Thyroid gland (tissue), 4 donors: ENCODE measurements around the gene GLCCI1. TPM values are rescaled to one million over a fixed set of nuclear protein-coding genes. Genes with fewer than 3 reads are reported as not detected.

Source experiments
- DNase-seq, 2 donors: peaks; one replicate each; pipeline ENCODE4 v3.0.0-alpha.2; 2019
- H3K27ac ChIP-seq, 3 donors: fragments of 200-600 bp; sonication (generic); 1 replicate in 2 of 3; 2 replicates in 1 of 3; pipeline ENCODE4 v1.5.1; 2016 to 2019; ENCODE audit warnings: mild to moderate bottlenecking in 1 of 3, moderate library complexity in 1 of 3
- H3K27me3 ChIP-seq: fragments of 200-600 bp; sonication (generic); one replicate; pipeline ENCODE4 v1.5.1; 2019
- H3K36me3 ChIP-seq, 2 donors: fragments of 200-600 bp; sonication (generic); one replicate each; pipeline ENCODE4 v1.5.1; 2016 to 2019
- H3K4me1 ChIP-seq, 2 donors: fragments of 200-600 bp; sonication (generic); one replicate each; pipeline ENCODE4 v1.5.1; 2017 to 2019
- H3K4me3 ChIP-seq, 3 donors: fragments of 200-600 bp; sonication (generic); replicated peaks in 1 of 3; 1 replicate in 2 of 3; 2 replicates in 1 of 3; pipeline ENCODE4 v1.5.1; 2016; ENCODE audit warnings: mild to moderate bottlenecking in 1 of 3
- H3K9me3 ChIP-seq: fragments of 200-600 bp; sonication (generic); one replicate; pipeline ENCODE4 v1.5.1; 2017
- POLR2A ChIP-seq, 2 donors: fragments of 450-650 bp; IDR thresholded peaks; one replicate each; pipeline ENCODE4 v1.6.1; 2017; ENCODE audit warnings: antibody characterized with exemption in 2 of 2, mild to moderate bottlenecking in 2 of 2, moderate library complexity in 1 of 2
- WGBS, 2 donors: methylation state at CpG; one replicate each; pipeline ENCODE4 v1.1.5; 2017; 5-methylcytosine and 5-hydroxymethylcytosine counted together
- intact Hi-C: fragments of 100-400 bp; cut with DNase I; formaldehyde crosslinking; loops from one replicate; pipeline ENCODE4 v1.15.1; 2023
- total RNA-seq, 4 donors: library from RNA; depleted of rRNA; stranded (reverse); fragments of >200 nt; gene quantifications; one replicate each; pipeline ENCODE4 v1.2.3, GENCODE V29; 2016
- TF ChIP-seq, protein P1 (sequence below), 6 experiments: fragments of 200-600 bp in 3 of 6; fragments of 450-650 bp in 3 of 6; sonication (generic) in 3 of 6; IDR thresholded peaks; one replicate each; pipeline ENCODE4 v1.5.1; 2016 to 2019; ENCODE audit warnings: antibody characterized with exemption in 6 of 6, mild to moderate bottlenecking in 2 of 6, inconsistent platforms in 1 of 6, moderate library complexity in 1 of 6

Gene GLCCI1
- total RNA-seq, 4 donors from 2014 or later, result 64.1 to 115 (median 68.9) TPM

DNA sequence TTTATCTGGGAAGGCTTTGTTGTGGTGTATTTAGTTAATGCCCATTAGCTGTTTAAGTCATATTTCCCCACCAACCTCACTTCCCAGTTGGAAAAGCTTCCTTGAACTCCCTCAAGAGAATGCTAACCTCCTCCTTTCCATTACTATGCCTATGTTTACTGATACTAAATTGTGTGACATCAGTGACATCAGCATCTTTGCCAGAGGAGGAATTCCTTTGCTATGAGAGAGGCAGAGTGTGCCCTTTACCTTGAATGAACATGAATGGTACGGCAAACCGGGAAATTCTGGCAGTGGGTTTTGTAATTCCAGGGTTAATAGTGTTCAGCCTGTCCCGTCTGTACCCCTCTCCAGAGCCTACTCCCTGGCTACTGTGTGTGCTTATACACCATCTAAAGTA, 22.1 kb upstream of the GLCCI1 start:
- WGBS, 2 donors, result 97 to 98% methylated on average over 3 of the region's 3 CpGs
- Histone ChIP-seq H3K4me3 (no peak overlapping the region), H3K4me1 (no peaks in the 10 kb centered on the region), H3K27ac (no peak overlapping the region), H3K27me3 (no peaks in the 10 kb centered on the region), H3K36me3 (no peaks in the 10 kb centered on the region), H3K9me3 (no peaks in the 10 kb centered on the region)
- DNase-seq, result no peak
- TF ChIP-seq, protein P1, sequence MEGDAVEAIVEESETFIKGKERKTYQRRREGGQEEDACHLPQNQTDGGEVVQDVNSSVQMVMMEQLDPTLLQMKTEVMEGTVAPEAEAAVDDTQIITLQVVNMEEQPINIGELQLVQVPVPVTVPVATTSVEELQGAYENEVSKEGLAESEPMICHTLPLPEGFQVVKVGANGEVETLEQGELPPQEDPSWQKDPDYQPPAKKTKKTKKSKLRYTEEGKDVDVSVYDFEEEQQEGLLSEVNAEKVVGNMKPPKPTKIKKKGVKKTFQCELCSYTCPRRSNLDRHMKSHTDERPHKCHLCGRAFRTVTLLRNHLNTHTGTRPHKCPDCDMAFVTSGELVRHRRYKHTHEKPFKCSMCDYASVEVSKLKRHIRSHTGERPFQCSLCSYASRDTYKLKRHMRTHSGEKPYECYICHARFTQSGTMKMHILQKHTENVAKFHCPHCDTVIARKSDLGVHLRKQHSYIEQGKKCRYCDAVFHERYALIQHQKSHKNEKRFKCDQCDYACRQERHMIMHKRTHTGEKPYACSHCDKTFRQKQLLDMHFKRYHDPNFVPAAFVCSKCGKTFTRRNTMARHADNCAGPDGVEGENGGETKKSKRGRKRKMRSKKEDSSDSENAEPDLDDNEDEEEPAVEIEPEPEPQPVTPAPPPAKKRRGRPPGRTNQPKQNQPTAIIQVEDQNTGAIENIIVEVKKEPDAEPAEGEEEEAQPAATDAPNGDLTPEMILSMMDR (IDR thresholded peaks at IDR 0.05), result no peak
- TF ChIP-seq POLR2A (IDR thresholded peaks at IDR 0.05), result no peak
- intact Hi-C loops, result no loop called here

DNA sequence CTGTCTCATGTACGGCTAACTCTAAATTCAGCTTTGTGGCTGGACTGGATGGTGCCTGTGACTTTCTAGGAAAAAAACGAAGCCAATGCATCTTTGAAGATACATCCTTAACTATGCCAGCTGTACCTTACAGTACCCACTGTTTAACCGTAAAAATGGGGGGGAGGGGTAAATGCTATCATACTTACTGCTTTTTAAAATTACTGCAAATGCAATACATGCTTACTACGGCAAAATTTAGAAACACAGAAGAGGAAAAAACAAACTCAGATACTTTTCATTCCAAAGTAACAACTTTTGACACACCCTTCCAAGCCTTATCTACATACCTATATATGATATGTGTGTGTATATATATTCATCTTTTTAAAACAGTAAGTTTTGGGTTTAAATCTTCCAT, 20.4 kb upstream of the GLCCI1 start:
- intact Hi-C loops, result no loop called here
- WGBS, 2 donors, result 68 to 94% methylated on average over 4 of the region's 4 CpGs
- TF ChIP-seq POLR2A (IDR thresholded peaks at IDR 0.05), result no peak
- TF ChIP-seq, protein P1 (IDR thresholded peaks at IDR 0.05), result no peak

DNA sequence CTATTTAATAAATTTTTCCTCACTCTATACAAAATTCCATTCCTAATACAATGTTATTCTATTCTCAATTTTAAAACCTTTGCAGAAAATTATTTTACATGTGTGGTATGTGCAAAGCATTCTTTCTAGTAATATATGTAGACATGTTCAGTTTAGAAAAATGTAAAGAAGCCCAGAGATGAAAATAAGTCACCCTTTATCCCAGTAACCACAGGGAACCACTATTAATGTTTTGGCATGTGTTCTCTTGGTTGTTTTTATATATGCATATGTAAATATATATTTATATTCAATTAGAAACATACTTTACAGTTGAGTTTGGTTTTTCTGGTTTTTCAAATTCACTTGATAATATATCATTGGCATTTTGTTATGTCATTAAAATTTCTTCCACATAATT, 14.8 kb upstream of the GLCCI1 start:
- Histone ChIP-seq H3K9me3 (no peaks in the 10 kb centered on the region), H3K4me1 (peaks cover 36 to 38% of the 10 kb centered on the region in 2 donors), H3K36me3 (no peaks in the 10 kb centered on the region), H3K4me3 (no peak overlapping the region), H3K27ac (peak overlapping the region; percentile 78 to 96 (median 78)), H3K27me3 (no peaks in the 10 kb centered on the region)
- no peak for DNase-seq
- intact Hi-C loops, result no loop called here
- no peak for TF ChIP-seq POLR2A (IDR thresholded peaks at IDR 0.05)
- TF ChIP-seq, protein P1 (IDR thresholded peaks at IDR 0.05), result no peak

More for the DNA sequence above, 20.4 kb upstream of the GLCCI1 start:
- Histone ChIP-seq H3K36me3 (no peaks in the 10 kb centered on the region), H3K4me1 (no peaks in the 10 kb centered on the region), H3K9me3 (no peaks in the 10 kb centered on the region), H3K27ac (no peak overlapping the region), H3K4me3 (no peak overlapping the region), H3K27me3 (no peaks in the 10 kb centered on the region)
- no peak for DNase-seq

DNA sequence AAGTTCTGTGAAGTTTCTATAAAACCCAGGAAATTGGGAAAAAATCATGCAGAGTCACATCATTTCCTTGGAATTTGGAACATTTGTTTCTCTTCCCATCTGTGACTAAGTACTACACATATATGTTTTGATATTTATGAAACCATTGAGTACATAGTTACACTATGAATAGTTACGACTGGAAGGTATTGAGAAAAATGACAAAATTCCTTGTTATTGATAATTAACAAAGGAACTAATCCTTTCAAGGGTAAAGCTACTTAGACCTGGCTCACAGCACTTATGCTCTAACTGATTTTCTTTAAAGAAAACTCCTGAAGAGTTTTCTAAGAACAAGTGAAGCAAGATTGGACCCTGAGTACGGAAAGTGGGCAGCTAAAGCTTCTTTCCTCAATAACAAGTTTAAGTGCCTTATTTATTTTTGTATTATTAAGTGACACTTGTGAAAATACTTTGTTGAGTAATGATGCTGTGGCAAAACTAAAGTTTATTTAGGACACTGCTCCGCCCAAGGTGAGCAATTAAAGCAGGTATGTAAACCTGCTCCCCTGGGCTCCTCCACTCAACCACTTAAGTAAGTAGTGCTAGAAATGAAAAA, 12.0 kb upstream of the GLCCI1 start:
- Histone ChIP-seq H3K9me3 (no peaks in the 10 kb centered on the region), H3K4me3 (no peak overlapping the region), H3K36me3 (no peaks in the 10 kb centered on the region), H3K4me1 (peaks cover 41 to 43% of the 10 kb centered on the region in 2 donors), H3K27ac (peak overlapping the region; percentile 78 to 96 (median 78)), H3K27me3 (no peaks in the 10 kb centered on the region)
- TF ChIP-seq, protein P1 (IDR thresholded peaks at IDR 0.05), result no peak
- TF ChIP-seq POLR2A (IDR thresholded peaks at IDR 0.05), result peak in 1 of 2 donors; percentile 20
- peak; percentile 65 to 80 for DNase-seq
- intact Hi-C loops, result no loop called here
- WGBS, 2 donors, result 32 to 43% methylated on average over 3 of the region's 3 CpGs

DNA sequence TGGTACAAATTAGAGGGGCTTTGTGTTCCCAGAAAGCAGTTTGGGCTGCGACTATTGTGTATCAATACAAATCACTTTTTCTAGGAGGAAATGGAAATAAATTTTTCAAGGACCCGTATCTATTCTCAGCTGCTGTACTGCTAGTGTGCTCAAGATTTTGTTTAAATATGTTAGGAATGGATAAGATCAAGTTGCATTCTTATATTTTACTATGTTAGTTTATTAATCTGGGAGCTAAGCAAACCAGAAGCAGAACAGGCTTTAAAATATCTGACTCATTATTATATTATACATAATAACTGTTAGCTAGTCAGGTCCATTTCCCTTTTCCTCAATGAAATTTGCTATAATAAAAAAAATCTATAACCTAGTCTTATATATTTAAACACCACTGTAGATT, 11.1 kb upstream of the GLCCI1 start:
- Histone ChIP-seq H3K27me3 (no peaks in the 10 kb centered on the region), H3K36me3 (no peaks in the 10 kb centered on the region), H3K4me3 (no peak overlapping the region), H3K27ac (peak overlapping the region; percentile 63 to 78 (median 77)), H3K9me3 (no peaks in the 10 kb centered on the region), H3K4me1 (peaks cover 44 to 47% of the 10 kb centered on the region in 2 donors)
- TF ChIP-seq, protein P1 (IDR thresholded peaks at IDR 0.05), result no peak
- no peak for TF ChIP-seq POLR2A (IDR thresholded peaks at IDR 0.05)
- intact Hi-C loops, result no loop called here
- 59 to 65% methylated on average over 2 of the region's 2 CpGs for WGBS, 2 donors
- no peak for DNase-seq
